HG03025 (cell line): ENCODE results near the gene NTMT2.
"Not testable (repeated sequence)": the region's sequence is repeated elsewhere in the genome, so short reads cannot be mapped to it uniquely, and the experiment has no call there.

ENCODE experiments used
- ATAC-seq: cut with Tn5 transposase; IDR thresholded peaks from one replicate; pipeline ENCODE4 v1.9.1; 2021; ENCODE audit warnings: mild to moderate bottlenecking, moderate library complexity; ENCODE audit not compliant: unreplicated experiment, low FRiP score

NTMT2 gene

DNA sequence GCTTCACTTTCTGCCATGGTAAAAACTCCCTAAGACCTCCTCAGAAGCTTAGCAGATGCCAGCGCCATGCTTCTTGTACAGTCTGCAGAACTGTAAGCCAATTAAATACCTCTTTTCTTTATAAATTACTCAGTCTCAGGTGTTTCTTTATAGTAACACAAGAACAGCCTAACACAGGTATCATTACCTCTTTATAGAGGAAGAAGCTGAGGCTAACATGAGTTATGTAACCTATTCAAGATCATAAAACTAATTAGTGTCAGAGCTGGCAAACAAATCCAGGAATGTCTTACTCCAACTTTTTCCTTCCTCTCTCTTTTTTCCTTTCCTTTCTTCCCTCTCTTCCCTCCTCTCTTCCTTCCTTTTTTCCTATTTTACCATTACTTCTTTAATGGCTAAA lies 9.3 kb downstream of the NTMT2 start:
- no peak for ATAC-seq

- no peak for ATAC-seq
Measured at GRCh38 chr1:170156594-170156993, 10.8 kb downstream of the NTMT2 start.

DNA sequence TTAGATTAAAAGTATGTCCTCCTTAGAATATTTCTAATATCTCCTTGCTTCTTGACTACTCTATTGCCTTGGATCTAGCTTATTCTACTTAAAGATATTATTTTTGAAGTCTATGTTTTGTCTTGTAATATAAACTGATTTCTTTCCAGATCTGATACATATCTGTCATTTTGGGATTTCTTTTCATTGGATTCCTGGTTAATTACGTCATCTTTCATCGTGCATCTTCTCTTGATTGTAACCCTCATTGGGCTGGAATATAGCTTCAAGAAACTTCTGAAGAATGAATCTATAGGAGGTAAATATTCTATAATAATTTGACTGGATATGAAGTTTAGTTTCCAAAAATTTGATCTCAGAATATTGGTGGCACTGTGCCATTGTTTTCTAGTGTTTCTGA lies 12.1 kb downstream of the NTMT2 start:
- ATAC-seq: no peak

- no peak for ATAC-seq
Measured at GRCh38 chr1:170162459-170163246, 16.9 kb downstream of the NTMT2 start.

GRCh38 chr1:170164103-170164763 lies 18.5 kb downstream of the NTMT2 start:
- ATAC-seq: no peak

GRCh38 chr1:170166518-170167180 lies 20.9 kb downstream of the NTMT2 start:
- no peak for ATAC-seq

DNA sequence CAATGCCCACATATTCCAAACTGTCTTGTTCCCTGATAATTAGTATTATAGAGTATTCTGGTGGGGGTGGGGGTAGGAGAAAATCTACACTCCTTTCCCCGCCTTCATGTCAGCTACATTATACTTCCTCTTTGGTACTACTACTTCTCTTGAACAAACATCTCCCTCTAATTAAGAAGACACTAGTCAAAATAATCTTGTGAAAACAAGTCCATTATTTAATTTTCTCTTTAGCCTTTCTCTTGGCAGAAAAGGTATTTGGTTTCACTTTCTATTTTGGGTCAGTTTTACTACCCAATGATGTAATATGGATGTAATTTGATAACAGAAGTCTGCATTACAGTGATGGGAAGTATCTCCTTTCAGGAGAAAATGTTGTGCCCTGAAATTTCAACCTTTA lies 22.5 kb downstream of the NTMT2 start:
- no peak for ATAC-seq

DNA sequence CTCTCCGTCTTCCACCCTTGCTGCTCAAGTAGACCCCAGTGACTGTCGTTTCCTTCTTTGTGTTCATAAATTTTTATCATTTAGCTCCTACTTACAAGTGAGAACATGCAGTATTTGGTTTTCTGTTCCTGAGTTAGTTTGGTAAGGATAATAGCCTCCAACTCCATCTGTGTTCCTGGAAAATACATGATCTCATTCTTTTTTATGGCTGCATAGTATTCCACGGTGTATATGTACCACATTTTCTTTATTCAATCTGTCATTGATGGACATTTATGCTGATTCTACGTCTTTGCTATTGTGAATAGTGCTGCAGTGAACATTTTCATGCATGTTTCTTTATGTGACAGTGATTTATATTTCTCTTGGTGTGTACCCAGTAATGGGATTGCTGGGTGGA lies 24.8 kb downstream of the NTMT2 start:
- not testable (repeated sequence) for ATAC-seq

DNA sequence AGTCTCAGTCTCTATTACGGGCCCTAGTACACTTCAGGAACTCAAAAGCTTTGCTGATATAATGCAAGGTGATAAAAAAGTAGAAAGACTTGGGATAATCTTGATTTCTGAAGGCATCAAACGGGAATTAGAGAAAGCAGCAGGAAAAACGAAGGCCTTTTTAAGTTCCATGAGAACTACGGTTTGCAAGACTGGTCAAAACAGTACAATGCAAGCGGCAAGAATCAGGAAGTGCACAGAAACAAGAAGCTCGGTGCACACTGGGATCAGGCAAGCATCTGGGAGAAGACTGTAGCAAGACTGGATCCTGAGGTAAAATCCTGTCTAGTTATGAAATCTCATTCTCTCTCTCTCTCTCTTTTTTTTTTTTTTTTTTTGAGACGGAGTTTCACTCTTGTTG lies 28.6 kb downstream of the NTMT2 start:
- no peak for ATAC-seq

DNA sequence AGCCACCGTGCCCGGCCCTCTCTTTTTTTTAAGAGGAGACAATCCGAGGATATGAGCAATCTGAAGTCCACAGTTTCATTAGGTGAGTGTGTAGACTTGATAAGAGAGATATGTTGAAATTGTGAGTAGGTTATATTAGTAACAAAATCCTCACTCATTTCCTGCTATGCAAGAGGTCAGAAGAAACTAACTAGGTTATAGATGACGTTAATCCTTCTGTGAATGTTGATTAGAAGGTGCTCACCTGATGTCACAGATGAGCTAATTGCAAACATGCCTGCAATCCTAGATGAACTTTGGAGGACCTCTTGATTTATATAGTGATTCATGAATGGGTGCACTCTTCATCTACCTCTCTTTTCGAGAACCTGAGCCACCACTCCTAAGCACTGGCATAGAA lies 29.3 kb downstream of the NTMT2 start:
- ATAC-seq: no peak

DNA sequence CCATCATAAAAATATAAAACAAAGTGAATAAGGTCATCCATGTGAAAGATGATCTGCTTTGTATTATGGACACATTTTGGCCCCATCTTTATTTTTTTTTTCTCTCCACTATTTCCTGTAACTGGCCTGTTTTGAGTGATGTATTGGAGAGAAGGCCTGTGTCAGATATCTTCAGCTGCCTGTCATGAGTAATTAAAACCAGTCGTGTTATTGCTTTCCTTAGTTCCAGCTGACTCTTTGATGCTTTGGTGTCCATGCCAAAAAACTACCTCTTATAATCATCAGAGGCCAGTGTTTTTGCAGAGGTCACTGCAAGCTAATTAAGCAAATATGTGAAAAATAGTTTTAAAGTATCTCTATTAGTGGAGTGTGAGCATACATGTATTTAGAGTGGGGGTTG lies 29.7 kb downstream of the NTMT2 start:
- ATAC-seq: no peak

- ATAC-seq: no peak
Measured at GRCh38 chr1:170176772-170177171, 31.0 kb downstream of the NTMT2 start.

DNA sequence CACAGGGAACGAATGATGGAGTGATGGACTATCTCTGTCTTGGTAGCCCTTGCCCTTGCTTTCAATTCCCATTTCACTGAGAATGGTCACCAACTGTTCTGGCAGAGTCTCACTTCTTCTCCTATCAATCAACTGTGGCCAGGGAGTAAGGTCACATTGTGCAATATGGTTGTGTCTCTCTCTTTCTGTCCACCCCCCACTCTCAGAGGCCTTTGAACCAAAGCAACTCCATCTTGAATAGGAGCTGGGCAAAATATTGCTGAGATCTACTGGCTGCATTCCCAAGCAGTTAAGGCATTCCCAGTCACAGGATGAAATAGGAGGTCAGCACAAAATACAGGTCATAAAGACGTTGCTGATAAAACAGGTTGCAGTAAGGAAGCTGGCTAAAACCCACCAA lies 36.7 kb downstream of the NTMT2 start:
- no peak for ATAC-seq

- ATAC-seq: no peak
Measured at GRCh38 chr1:170192546-170192945, 46.8 kb downstream of the NTMT2 start.

DNA sequence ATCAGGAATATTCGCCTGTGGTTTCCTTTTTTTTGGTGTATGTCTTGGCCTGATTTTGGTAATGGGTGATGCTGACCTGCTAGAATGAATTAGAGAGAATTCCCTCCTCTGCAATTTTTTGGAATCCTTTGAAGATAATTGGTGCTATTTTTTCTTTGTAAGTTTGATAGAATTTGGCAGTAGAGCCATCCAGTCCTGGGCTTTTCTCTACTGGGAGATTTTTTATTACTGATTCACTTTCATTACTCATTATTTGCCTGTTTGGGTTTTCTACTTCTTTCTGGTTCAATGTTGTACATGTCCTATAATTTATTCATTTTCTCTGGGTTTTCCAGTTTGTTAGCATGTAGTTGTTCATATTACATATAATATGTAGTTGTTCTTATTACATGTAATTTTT lies 48.7 kb downstream of the NTMT2 start:
- no peak for ATAC-seq

- ATAC-seq: no peak
Measured at GRCh38 chr1:170196490-170197236, 50.9 kb downstream of the NTMT2 start.

GRCh38 chr1:170198090-170198489 lies 52.3 kb downstream of the NTMT2 start:
- no peak for ATAC-seq

GRCh38 chr1:170198584-170198983 lies 52.8 kb downstream of the NTMT2 start:
- ATAC-seq: no peak

GRCh38 chr1:170200161-170200560 lies 54.4 kb downstream of the NTMT2 start:
- ATAC-seq: no peak

DNA sequence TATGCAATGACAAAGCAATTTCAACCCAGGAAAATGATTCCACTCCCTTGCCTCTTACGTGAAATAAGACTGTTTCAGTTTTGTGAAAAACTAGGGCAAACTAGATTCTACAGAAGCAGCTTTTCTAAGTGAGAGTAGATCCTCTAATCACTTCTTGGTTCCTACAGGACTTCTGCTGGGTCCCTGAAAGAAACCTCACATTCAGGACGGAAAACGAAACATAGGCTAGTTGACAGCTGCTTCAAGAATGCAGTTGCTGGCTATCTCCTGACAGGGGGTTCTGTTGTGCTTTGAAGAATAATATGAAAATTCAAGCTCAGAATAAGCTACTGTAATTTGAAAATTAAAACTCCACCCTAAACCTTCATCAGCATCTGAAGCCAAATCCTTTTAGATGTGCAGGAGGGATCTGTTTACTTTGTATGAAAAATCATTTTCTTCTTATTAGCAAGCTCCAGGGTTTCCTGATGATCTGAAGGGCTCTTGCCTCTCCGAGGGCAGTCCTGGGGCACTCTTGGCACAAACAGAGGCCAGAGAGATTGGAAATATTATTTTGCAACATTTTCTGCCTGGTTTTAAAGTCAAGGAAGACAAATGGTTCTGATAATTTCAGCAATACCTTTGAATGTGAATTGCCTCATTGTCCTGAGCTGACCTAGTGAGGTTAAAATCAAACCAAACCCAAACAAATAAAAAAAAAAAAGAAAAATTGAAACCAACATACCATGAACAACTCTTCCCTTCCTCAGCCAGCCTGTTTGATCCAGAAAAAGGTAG lies 55.0 kb downstream of the NTMT2 start:
- no peak for ATAC-seq
